Iris pigment epithelial cell (primary cell): ENCODE results near the gene SLC4A11.
"Not testable (repeated sequence)": the region's sequence is repeated elsewhere in the genome, so short reads cannot be mapped to it uniquely, and the experiment has no call there.

Experiments
- DNase-seq: peaks from one replicate; pipeline ENCODE4 v3.0.0-alpha.2; 2011; ENCODE audit warnings: low read depth

SLC4A11 gene

GRCh38 chr20:3203315-3204123 is 35.5 kb downstream of the SLC4A11 start:
- DNase-seq, result peak; percentile 17

- no peak for DNase-seq
Observed at GRCh38 chr20:3202965-3203314, 36.0 kb downstream of the SLC4A11 start.

- DNase-seq, result no peak
Observed at GRCh38 chr20:3199976-3200755, 38.8 kb downstream of the SLC4A11 start.

- DNase-seq, result no peak
Observed at GRCh38 chr20:3199206-3199605, 39.8 kb downstream of the SLC4A11 start.

- DNase-seq, result no peak
Observed at GRCh38 chr20:3195590-3196237, 43.3 kb downstream of the SLC4A11 start.

- no peak for DNase-seq
Observed at GRCh38 chr20:3194617-3195280, 44.2 kb downstream of the SLC4A11 start.

GRCh38 chr20:3193806-3194616 is 45.0 kb downstream of the SLC4A11 start:
- no peak for DNase-seq

GRCh38 chr20:3192226-3193015 is 46.6 kb downstream of the SLC4A11 start:
- no peak for DNase-seq

- no peak for DNase-seq
Observed at GRCh38 chr20:3190681-3191111, 48.3 kb downstream of the SLC4A11 start.

- DNase-seq, result no peak
Observed at GRCh38 chr20:3189561-3190131, 49.3 kb downstream of the SLC4A11 start.

- DNase-seq, result no peak
Observed at GRCh38 chr20:3188823-3189413, 50.1 kb downstream of the SLC4A11 start.

GRCh38 chr20:3187861-3188260 is 51.1 kb downstream of the SLC4A11 start:
- DNase-seq, result not testable (repeated sequence)

- DNase-seq, result no peak
Observed at GRCh38 chr20:3183896-3184612, 54.9 kb downstream of the SLC4A11 start.

GRCh38 chr20:3182429-3182828 is 56.6 kb downstream of the SLC4A11 start:
- not testable (repeated sequence) for DNase-seq

GRCh38 chr20:3181270-3181669 is 57.7 kb downstream of the SLC4A11 start:
- DNase-seq, result no peak

GRCh38 chr20:3180319-3180718 is 58.7 kb downstream of the SLC4A11 start:
- no peak for DNase-seq

GRCh38 chr20:3177746-3178485 is 61.1 kb downstream of the SLC4A11 start:
- DNase-seq, result no peak
